Activated CD8-positive, alpha-beta memory T cell treated with anti-CD3 and anti-CD28 coated beads for 24 hours (primary cell): ENCODE data around the gene HDGFL1.

Source experiments
- DNase-seq: peaks from one replicate; pipeline ENCODE4 v3.0.0-alpha.2; 2020

HDGFL1 gene

DNA sequence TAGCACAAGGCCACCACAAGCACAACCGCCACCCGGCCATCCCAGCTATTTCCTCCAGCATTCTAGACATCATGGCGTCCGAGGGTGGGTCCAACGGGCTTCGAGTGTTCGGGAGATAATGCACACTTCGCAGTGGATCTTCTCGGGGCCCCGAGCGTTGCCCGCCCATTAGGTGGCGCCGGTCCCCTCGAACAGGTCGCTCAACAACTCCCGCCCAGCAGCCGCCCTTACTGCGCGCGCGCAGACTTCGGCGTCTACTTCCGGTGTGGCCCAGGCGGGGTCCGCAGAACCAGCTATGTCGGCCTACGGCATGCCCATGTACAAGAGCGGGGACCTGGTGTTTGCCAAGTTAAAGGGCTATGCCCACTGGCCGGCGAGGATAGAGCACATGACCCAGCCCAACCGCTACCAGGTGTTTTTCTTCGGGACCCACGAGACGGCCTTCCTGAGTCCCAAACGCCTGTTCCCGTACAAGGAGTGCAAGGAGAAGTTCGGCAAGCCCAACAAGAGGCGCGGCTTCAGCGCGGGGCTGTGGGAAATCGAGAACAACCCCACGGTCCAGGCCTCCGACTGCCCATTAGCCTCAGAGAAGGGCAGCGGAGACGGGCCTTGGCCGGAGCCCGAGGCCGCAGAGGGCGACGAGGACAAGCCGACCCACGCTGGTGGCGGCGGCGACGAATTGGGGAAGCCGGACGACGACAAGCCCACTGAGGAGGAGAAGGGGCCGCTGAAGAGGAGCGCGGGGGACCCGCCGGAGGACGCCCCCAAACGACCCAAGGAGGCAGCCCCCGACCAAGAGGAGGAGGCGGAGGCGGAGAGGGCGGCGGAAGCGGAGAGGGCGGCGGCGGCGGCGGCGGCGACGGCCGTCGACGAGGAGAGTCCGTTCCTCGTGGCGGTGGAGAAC, at the start of gene HDGFL1:
TSS of gene HDGFL1 (plus strand) at position 286 of the 904 bp plus-strand sequence. CDS start at position 296, 10 bp downstream.
- no peak for DNase-seq

DNA sequence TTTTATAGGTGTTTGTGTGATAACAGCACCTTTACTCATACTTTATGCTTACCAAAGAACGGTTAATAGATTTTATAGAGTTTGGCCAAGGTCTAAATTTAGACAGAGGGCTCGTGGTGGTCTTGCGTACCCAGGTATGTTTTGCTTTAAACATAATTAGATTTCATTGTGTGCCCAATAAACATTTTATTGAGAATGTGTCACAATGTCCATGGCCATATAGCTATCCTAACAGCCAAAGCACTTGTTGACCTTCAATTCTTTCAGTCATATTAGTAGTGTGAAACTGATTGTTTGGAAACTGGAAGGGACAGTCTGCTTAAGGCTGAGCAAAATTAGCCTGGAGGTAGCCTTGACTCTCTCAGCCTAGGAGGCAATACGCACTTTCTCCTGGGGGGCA, 48.3 kb upstream of the HDGFL1 start:
- DNase-seq = no peak

DNA sequence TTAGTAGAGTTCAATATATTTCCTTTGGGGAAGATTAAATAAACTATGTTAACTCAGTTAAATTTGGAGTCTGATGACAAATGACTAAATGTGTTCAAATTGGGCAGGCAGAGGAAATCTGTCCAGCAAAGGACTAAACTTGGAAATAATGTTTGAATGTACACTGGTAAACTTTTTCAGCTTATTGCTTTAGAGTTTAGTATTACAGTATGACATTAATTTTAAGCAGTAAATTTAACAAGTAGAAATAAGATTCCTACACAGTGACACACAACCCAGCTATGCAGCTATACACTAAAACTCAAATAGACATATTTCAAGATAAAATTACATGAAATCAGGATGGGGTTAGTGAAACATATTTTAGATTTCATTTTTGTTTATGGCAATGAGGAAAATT, 42.6 kb upstream of the HDGFL1 start:
- no peak for DNase-seq

DNA sequence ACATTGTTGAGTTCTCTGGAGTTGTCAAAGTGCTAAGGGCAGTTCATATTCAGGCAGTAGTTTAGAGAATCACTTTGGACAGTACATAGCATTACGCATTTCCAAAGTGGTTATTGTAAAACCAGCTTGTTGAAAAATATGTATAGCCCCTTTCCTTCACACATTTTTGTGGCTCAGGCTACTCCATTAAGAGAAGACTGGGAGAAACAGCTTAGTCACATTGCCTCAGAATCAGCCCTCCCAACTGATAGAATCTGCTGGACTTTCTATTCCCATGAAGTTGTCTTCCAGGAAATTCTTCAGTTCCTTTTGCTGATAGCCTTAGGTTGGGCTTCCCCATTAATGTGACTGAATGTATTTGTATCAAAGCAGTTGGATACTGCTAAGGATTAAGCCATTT, 39.5 kb upstream of the HDGFL1 start:
- DNase-seq = no peak

DNA sequence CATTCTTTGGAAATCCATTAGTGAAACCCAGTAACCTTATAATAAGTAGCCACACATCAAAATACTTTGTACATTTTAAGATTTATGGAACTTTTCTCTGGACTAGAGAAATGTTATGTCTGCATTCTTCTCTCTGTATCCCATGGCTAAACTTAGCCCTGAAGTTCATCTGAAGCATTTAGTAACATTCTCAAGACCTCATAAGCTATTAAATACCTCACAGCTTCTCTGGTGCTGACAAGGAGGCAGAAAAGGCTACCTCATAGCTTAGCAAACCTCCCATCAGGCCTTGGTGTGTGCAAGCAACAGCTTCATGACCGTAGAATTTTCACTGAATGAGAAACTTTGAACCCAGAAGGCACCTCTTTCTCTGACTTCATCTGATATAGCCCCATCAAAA, 38.9 kb upstream of the HDGFL1 start:
- no peak for DNase-seq

DNA sequence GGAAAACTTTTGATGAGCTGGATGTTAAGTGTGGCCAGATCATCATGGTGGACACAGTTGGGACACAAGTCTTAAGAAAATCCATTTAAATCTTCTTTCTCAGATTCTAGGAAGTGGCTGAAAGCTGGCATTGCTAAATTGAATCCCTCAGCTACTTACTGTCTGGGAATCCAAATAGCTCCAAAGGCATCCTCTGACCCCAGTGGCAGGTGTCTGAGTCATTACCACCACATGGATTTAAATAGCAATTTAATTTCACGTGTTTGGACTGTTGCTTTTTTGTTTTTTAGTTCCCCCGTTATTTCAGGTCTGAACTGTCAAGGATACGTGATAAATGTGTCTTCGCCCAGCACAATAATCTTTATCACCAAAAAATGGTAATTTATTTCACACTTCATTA, 33.2 kb upstream of the HDGFL1 start:
- no peak for DNase-seq

DNA sequence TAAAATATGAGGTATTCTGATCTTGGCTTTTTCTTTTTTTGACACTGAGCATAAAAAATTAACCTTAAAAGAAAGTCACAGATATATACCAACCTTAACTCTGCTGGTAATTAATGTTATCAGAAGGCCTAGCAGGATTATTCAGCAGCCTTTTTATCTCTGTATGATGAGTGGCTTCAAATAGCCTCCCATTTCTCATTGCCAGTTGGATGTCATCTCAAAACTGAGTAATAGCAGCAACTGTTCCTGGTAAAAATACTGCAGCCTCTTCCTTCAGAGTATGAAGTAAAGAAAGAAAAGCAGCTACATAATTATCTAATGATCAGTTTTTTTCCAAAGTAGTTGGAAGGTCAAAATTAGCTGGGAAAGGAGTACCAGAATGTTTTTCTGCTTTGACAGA, 24.9 kb upstream of the HDGFL1 start:
- no peak for DNase-seq

DNA sequence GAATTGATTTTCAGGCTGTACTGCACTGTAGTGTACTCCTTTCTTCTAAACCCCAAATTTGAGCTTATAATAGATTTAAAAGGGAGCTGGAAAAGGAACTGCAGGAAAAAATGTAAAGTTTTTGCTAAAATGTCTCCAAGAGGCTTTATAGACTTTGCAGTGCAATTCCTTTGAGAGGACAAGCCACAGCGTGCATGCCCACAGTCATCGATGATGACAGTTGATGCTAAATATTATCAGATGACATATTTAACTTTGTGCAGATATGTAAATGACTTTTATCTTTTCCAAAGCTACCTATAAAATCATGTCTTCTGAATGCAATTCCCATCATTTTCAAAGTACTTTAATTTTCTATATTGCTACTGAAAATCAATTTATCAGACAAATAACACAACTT, 24.3 kb upstream of the HDGFL1 start:
- DNase-seq = no peak

DNA sequence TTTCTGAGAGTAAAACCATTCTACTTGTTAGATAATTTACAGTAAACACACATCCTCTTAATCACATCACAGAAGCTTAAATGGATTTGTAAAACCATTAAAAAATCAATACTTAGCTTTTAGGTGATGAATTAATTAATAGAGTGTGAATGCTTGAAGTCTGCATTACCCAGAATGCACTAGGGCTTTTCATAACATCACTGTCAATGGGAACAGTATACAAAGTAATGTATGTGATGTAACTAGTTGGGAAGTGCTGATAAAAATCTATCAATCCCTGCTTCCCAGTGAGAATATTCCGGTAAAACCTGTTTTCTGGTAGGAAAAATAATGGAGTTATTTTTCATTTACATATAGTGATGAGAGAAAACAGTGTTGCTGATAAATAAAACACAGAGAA, 23.1 kb upstream of the HDGFL1 start:
- DNase-seq = no peak

DNA sequence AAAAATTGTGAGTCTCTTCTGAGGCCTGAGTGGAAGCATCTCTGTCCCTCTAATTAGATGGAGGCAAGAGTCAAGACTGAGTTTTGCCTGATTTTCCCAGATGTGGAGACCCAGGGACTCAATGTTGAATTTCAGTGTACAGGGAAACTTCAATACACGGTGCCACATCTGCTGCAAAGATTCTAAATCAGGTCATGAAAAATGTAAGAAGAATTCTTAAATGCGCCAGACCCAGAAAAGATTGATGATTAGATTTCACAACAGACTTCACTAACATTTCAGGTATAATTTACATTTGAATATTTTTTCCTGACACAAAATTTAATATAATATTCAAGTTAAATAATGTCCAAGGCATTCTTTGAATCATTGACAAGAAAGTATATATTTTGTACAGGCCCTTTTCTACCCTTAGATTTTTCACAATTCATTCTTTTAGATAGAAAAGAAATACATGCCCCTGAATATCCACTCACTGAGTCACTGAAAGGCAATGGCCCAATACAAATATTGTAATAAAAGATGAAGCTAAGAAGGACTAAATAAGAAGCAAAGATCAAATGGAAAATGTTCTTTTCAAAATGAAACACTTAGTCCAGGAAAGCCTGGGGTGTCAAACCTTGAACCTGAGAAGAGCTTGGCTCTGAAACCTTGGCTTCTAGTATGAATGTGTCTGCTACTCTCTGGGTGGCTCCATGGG, 18.2 kb upstream of the HDGFL1 start:
- DNase-seq = no peak

DNA sequence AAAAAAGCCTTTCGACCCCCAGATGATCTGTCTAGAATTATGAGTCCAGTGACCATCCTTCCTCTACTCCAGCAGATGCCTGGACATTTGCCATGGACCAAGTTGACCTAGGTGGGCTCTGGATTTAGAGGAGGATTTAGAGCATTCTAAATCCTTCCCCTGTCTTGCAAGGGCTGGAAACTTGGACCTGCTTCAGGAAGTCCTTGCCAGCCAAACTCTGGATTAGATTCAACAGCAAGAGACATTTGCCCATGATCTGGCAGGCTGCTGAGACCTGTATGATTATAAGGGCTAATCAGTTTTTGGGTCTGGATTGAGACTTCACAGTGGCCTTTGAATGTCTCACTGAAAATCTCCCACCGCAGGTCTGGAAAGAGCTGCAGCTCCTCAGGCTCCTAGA, 13.1 kb upstream of the HDGFL1 start:
- no peak for DNase-seq

DNA sequence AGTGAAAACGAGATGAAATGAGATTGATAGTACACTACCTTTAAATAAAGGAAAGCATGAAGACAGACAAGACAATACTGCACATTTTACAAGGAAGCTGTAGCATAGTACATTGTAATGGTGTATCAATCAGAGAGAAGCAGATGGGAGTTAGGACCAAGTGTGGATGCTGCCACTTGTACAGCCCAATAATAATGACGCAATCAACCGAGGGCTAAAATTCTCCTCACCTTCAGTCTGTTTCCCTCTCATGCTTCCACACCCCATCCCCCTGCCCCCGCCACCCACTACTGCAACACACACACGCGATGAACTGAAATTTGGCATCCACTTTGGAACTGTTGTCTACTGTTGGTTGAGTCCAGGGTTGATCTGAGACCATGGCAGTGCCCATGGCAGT, 12.4 kb upstream of the HDGFL1 start:
- no peak for DNase-seq

DNA sequence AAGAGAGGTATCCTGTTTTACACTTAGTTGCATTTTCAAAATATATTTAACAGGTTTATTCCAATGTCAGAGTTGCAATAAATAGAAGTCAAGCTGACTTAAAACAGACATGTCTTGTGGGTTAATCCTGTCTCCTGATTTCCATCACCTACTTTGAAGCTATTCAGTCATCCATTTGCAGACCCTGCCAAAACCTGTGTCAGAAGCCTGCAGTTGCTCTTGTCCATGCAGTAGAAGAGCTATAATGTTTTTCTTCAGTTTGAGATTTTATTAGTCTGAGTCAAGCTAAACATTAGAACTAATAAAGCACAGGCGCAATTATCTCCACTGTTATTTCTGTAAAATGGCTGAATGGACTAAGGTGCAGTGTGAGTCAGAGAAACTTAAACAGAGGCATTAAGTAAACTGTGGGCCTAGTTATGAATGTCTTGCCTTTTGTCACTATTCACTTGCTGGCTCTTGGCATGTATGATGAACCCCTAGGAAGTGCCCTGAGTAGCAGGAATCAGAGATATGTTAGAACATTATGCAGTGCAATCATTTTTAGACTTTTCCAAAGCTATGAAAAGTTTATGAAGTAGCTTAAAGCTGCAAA, 11.0 kb upstream of the HDGFL1 start:
- no peak for DNase-seq

DNA sequence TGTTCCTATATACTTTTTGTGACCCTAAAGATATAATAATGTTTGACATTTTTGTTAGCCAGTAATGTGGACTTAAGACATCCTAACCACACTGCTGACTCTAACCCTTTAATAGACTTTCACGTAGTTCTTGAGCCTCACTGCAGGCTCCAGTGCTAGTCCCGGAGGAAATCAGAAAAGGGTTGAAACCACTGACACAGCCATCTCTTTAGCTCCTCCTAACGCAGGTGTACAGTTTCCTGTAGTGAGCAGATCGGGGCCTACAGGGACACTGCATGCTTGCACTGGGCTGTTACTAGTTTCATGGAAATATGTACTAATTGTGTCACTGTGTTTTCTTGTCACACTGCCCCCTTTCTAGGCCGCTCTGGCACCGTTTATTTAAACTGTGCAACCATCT, 512 bp upstream of the HDGFL1 start:
- no peak for DNase-seq

DNA sequence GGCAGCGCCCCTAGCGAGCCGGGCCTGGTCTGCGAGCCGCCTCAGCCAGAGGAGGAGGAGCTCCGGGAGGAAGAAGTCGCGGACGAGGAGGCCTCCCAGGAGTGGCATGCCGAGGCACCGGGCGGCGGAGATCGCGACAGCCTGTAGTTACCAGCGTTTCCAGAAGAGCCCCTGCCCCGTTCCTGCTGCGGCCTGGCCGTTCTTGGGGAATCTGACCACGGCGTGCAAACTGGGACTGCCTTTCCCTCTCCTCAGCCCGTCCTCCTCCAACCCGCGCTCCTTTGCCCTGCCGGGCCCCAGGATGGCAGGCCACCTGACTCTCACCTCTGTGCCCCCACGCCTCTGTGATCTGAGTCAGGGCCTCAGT, 802 bp downstream of the HDGFL1 start:
- no peak for DNase-seq

DNA sequence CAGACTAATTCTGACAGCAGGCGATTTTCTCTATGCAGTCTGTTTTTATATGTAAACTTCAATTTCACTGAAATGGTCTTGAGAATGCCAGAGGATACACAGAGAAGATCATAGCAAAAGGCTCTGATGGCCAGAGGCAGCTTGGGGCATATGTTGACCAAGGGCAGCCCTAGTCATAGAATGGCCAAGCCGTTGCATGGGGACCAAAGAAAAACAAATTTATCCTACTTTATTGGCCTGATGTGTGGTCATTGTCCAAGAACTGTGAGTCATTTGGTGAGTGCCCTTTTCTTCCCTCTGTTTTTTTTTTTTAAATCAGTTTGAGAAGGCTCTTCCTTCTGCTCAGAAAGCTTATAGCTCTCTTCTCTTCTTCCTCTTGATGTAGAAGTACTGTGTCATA, 5.8 kb downstream of the HDGFL1 start:
- DNase-seq = no peak

DNA sequence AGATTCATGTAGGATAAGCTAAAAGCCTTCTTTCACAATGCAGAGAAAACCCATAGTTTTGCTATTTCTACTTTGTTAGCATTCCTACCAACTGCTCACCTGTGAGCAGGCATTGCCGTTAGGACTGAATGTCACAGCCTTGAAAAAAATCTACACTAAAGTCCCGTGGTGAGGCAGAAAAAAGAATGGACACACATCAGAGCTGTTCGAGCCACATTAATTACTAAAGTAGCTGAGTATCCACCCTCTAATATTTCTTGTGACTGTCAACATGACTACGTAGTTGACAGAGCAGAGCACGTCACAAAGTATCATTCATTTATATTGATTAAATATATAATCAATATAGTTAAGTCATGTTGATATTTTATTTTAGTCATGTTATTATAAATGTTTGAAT, 10.1 kb downstream of the HDGFL1 start:
- no peak for DNase-seq

DNA sequence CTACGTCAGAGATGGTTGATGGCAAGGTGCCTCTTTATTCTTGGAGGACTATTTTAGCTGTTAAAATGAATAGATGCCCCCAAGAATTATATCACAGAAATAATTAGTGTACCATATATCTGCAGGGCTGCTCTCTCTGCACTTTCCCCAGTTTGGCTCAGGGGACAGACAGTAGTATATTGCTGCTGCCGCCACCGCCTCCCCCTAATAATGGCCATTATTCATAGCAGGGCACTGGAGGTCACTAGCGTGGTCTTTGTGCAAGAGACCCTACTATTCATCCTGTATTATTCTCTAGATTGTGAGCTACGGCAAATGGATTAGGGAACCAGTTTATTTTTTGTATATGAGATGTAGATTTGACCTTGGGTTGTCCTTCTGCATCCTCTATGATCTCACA, 11.0 kb downstream of the HDGFL1 start:
- DNase-seq = no peak

DNA sequence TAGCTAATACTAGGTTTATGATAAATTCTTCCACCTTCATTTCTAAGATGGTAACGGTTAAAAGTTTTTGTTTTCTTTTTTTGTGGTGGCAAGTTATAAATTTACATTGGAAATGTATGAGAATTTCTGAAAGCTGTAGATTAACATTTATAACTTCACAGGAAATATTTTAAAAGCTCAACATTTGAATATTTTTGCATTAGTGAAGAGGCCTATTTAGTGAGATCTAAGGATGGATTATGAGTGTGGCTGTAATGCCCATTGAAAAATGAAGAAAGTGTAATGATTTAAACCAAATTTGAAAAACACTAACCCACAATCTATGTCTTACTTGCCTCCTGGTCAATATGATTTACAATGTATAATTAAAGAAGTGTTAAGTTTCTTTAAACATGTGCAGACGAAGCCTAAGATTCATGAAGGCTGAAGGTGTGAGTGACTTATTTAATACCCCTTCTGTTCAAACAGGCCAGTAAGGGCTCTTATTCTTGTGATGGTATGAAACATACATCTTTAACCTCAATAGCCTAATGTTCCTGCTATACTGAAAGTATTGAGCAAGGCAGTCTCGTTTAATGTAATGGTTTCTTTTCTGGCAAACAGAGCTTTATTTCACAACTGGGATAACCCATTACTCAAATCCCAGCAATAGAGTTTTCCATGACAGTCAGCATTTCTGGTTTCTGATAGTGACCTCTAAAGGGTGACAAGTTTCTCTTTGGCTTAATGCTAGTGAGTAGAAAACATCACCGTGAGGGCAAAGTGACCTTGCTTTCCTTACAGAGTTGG, 13.2 kb downstream of the HDGFL1 start:
- no peak for DNase-seq

DNA sequence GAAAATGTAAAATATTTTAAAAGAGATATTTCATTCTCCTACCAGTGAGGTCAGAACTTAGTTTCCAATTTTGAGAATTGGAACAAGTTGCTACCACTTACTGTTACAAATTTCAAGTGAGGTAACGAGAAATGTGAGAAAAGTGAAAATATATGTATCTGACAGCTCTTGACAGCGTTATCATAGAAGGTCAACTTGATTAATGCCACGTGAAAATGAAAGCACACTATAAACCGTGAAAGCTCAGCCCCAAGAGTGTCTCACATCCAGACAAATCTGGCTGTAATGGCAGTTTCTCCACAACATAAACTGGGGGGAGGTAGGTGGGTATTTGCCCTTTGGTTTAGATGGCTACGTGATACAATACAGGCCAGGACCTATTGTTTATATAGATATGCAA, 13.9 kb downstream of the HDGFL1 start:
- DNase-seq = no peak

DNA sequence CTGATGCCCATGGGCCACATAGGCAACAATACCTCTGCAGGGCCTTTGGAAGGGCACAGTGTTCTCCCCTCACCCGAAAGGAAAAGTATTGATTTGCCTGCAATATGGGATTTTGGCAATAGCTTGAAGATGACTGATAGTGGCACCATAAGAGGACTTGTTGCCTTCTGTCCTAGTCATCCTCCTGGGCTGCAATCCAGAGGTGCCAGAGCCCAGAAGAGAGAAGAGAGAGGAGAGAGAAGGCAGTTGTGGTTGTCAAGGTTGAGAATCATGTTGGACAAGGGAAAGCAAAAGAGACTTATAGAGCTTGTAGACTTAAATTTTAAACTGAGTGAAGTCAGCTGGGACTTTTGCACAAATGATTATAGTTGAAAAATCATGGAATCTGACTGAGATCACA, 14.6 kb downstream of the HDGFL1 start:
- DNase-seq = no peak

DNA sequence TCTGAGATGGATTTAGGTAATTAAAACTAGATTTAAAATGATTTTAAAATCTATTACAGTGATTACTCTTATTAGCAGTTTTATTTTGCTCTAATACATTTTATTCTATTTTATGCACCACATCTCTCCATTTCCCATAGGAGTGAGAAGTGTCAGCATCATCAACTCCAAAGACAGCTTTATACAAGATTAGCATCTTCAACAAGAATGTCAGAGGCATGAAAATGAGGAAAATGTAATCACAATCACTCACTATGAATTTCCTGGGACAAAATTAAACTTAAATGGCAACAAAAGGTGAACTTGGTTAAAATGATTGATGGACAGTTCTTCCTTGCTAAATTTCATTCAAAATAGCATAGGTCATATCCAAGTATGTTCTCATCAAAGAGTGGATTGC, 19.8 kb downstream of the HDGFL1 start:
- DNase-seq = no peak

DNA sequence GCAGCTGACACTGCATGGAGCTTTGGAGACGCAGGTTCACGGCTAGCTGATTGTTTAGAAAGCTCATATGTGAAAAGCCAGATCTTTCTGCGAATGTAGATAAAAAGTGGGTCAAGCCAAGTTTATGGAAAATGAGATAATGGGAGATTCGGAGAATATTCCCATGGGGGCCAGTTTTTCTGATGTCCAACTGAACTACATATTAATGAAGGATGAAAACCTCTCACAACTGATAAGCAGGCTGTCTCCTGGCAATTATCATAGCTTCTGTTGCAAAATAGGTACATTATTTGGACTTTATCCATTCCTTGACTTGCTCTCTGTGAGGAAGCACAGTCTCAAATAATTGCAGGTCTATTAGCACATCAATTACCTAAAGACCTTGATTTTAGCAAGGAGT, 21.1 kb downstream of the HDGFL1 start:
- DNase-seq = no peak
